K562 (cell line): ENCODE data around the gene MARCHF7.

Experiments
- CTCF ChIP-seq, 3 experiments: IDR thresholded peaks in 2 of 3; conservative IDR thresholded peaks in 1 of 3; 2 replicates each; pipeline ENCODE4 v1.5.1; 2011 to 2012; ENCODE audit warnings: low read length in 3 of 3, mild to moderate bottlenecking in 3 of 3, control low read depth in 2 of 3, improper control_type of control experiment in 1 of 3, inconsistent platforms in 1 of 3, low read depth in 1 of 3, mixed read lengths in 1 of 3, moderate library complexity in 1 of 3; ENCODE audit not compliant: insufficient read depth in 2 of 3
- FIP1L1 ChIP-seq: fragments of 200-400 bp; formaldehyde crosslinking; IDR thresholded peaks from 2 replicates; pipeline ENCODE4 v1.6.1; 2018; ENCODE audit warnings: mild to moderate bottlenecking, low read depth, low read length; ENCODE audit not compliant: poor library complexity, severe bottlenecking
- HDGF ChIP-seq: fragments of 450-650 bp; IDR thresholded peaks from 2 replicates; pipeline ENCODE4 v1.6.1; 2016
- LARP7 ChIP-seq: fragments of 450-650 bp; IDR thresholded peaks from 2 replicates; pipeline ENCODE4 v1.6.1; 2016
- NFXL1 ChIP-seq: fragments of 450-650 bp; formaldehyde crosslinking; IDR thresholded peaks from 2 replicates; pipeline ENCODE4 v1.4.0; 2021; ENCODE audit warnings: mild to moderate bottlenecking
- RFX5 ChIP-seq: IDR thresholded peaks from 2 replicates; pipeline ENCODE4 v1.6.1; 2011; ENCODE audit warnings: low read depth, mild to moderate bottlenecking, improper control_type of control experiment, low read length
- SMC3 ChIP-seq: conservative IDR thresholded peaks from 2 replicates; pipeline ENCODE4 v1.6.1; 2011; ENCODE audit warnings: low read depth, low read length, improper control_type of control experiment; ENCODE audit not compliant: insufficient read depth
- TBP ChIP-seq: optimal IDR thresholded peaks from 2 replicates; pipeline ENCODE3; 2011; ENCODE audit warnings: low read depth, low read length, improper control_type of control experiment
- ZBTB17 ChIP-seq: fragments of 450-650 bp; formaldehyde crosslinking; IDR thresholded peaks from 2 replicates; pipeline ENCODE4 v1.4.0; 2020; ENCODE audit warnings: mild to moderate bottlenecking

- TF ChIP-seq SMC3 (no peak), RFX5 (no peak), TBP (no peak), CTCF (IDR thresholded peaks at IDR 0.05 in 2 of 3, conservative IDR thresholded peaks at IDR 0.05 in 1 of 3; ENCODE audit: insufficient read depth in 2 of 3, low read depth in 1 of 3, low read length in 3 of 3) (no peak), ZBTB17 (CRISPR knock-in tag) (no peak), NFXL1 (no peak), FIP1L1 (no peak), HDGF (no peak), LARP7 (no peak)
Measured at GRCh38 chr2:159735648-159736047, 23.3 kb downstream of the MARCHF7 start.
